ENCODE results near the gene FALEC. TPM values are rescaled to one million over a fixed set of nuclear protein-coding genes. Genes with fewer than 3 reads are reported as not detected.

The FALEC gene
- total and polyA plus RNA-seq, 9 of the 15 experiments (the other 6 are each of a cell fraction or from before 2014, with no cell fraction given): 0.15 to 1.8 (median 0.53) TPM; not detected in 5

- TF ChIP-seq ZNF280A (IDR thresholded peaks at IDR 0.05; ENCODE audit: low read depth, partially characterized antibody) (no peak), CHD7 (IDR thresholded peaks at IDR 0.05; ENCODE audit: low read depth, low read length) (no peak), DACH1 (IDR thresholded peaks at IDR 0.05; ENCODE audit: partially characterized antibody) (no peak), MIER1 (IDR thresholded peaks at IDR 0.05; ENCODE audit: low read depth) (no peak), EGR1 (conservative IDR thresholded peaks at IDR 0.05) (no peak), BRD4 (IDR thresholded peaks at IDR 0.05) (no peak), ZNF589 (CRISPR knock-in tag; IDR thresholded peaks at IDR 0.05; ENCODE audit: low read depth) (no peak), E2F8 (IDR thresholded peaks at IDR 0.05; ENCODE audit: low read depth, partially characterized antibody) (peak; percentile 13), CTBP1 (IDR thresholded peaks at IDR 0.05; ENCODE audit: borderline replicate concordance) (no peak), RHOXF2B (CRISPR knock-in tag; conservative IDR thresholded peaks at IDR 0.05) (no peak), ZSCAN29 (IDR thresholded peaks at IDR 0.05) (no peak), ZC3H11A (IDR thresholded peaks at IDR 0.05; ENCODE audit: low read depth, low read length) (no peak)
Measured at GRCh38 chr1:150575072-150575489, 59.5 kb downstream of the FALEC start (continued).

All from K562 (cell line).